GM12892 (cell line): ENCODE results near the gene TCF4.

ENCODE experiments used
- POLR2A ChIP-seq: IDR thresholded peaks from 2 replicates; pipeline ENCODE4 v1.6.1; 2011; ENCODE audit warnings: low read depth, low read length, control low read depth
- POLR2AphosphoS5 ChIP-seq: IDR thresholded peaks from 2 replicates; pipeline ENCODE4 v1.6.1; 2011; ENCODE audit warnings: low read depth, low read length, control low read depth

DNA sequence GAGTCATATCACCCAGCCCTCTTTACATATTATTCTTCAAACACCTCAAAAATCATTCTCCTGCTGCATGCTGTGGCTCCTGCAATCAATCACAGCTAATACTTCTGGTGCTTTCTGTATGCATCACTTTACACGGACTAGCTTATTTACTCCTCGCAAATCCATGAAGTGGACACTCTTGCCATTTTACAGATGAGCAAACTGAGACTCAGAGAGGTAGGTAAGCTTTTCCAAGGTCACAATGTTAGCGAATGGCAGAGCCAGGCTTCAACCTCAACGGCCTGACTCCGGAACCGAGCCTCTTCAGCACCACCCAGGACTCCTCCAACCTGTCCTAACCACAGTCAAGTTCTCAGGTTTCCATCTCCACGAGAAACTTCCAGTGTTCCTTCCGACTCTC is 36.8 kb downstream of the TCF4 start:
- no peak for TF ChIP-seq POLR2A
- no peak for TF ChIP-seq POLR2AphosphoS5
